Measurements from ENCODE around the gene EXOC2.

The EXOC2 gene

GRCh38 chr6:470051-470900 is 222.7 kb downstream of the EXOC2 start:
- no peak for DNase-seq (ENCODE audit: low spot score)

GRCh38 chr6:467671-468082 is 225.3 kb downstream of the EXOC2 start:
- no peak for DNase-seq (ENCODE audit: low spot score)

- no peak for DNase-seq (ENCODE audit: low spot score)
Measured at GRCh38 chr6:467111-467510, 225.8 kb downstream of the EXOC2 start.

GRCh38 chr6:466564-466963 is 226.4 kb downstream of the EXOC2 start:
- DNase-seq (ENCODE audit: low spot score): no peak

- no peak for DNase-seq (ENCODE audit: low spot score)
Measured at GRCh38 chr6:465531-466348, 227.2 kb downstream of the EXOC2 start.

GRCh38 chr6:456887-457286 is 236.1 kb downstream of the EXOC2 start:
- no peak for DNase-seq (ENCODE audit: low spot score)

- DNase-seq (ENCODE audit: low spot score): no peak
Measured at GRCh38 chr6:456358-456867, 236.5 kb downstream of the EXOC2 start.

- DNase-seq (ENCODE audit: low spot score): no peak
Measured at GRCh38 chr6:455835-456234, 237.1 kb downstream of the EXOC2 start.

- no peak for DNase-seq (ENCODE audit: low spot score)
Measured at GRCh38 chr6:455006-455585, 237.8 kb downstream of the EXOC2 start.

GRCh38 chr6:454148-454991 is 238.6 kb downstream of the EXOC2 start:
- no peak for DNase-seq (ENCODE audit: low spot score)

- DNase-seq (ENCODE audit: low spot score): no peak
Measured at GRCh38 chr6:453152-453551, 239.8 kb downstream of the EXOC2 start.

- DNase-seq (ENCODE audit: low spot score): no peak
Measured at GRCh38 chr6:452301-453067, 240.5 kb downstream of the EXOC2 start.

- DNase-seq (ENCODE audit: low spot score): no peak
Measured at GRCh38 chr6:451847-452246, 241.1 kb downstream of the EXOC2 start.

GRCh38 chr6:451336-451735 is 241.6 kb downstream of the EXOC2 start:
- no peak for DNase-seq (ENCODE audit: low spot score)

- DNase-seq (ENCODE audit: low spot score): no peak
Measured at GRCh38 chr6:449486-450419, 243.2 kb downstream of the EXOC2 start.

- DNase-seq (ENCODE audit: low spot score): no peak
Measured at GRCh38 chr6:449057-449430, 243.9 kb downstream of the EXOC2 start.

GRCh38 chr6:448296-449056 is 244.5 kb downstream of the EXOC2 start:
- DNase-seq (ENCODE audit: low spot score): no peak

GRCh38 chr6:447381-448165 is 245.4 kb downstream of the EXOC2 start:
- no peak for DNase-seq (ENCODE audit: low spot score)
